Measurements from ENCODE around the gene COX10. TPM values are rescaled to one million over a fixed set of nuclear protein-coding genes. Genes with fewer than 3 reads are reported as not detected.
"Not testable (repeated sequence)": the region's sequence is repeated elsewhere in the genome, so short reads cannot be mapped to it uniquely, and the experiment has no call there.

Gene COX10
- total RNA-seq, 2 donors from 2014 or later: 20.8 to 46.1 TPM

DNA sequence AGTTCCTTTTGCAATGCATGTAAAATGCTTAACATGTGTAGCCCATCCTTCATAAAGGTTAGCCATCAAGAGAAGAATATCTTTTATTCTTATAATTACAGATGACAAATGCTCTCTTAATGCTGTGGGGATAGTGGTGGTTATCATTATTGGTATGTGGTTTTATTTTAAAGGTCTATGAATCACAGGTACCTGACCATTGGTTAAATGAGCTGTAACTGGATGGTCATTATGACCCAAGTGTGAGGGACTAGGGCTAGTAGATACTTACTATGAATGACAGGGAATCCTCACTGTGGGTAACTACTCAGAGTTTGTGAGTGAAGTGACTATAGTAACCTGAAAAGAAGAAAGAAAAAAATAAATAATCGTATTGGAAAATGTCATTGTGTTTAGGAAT, 88.5 kb downstream of the COX10 start:
- Histone ChIP-seq H3K36me3 (replicated peaks in 1 of 2; ENCODE audit: insufficient read depth in 1 of 2, low read depth in 2 of 2) (no peaks in the 10 kb centered on the region), H3K4me1 (no peaks in the 10 kb centered on the region), H3K4me3 (no peak overlapping the region), H3K27ac (no peak overlapping the region), H3K27me3 (no peaks in the 10 kb centered on the region), H3K9me3 (no peaks in the 10 kb centered on the region)
- ATAC-seq (no peak), DNase-seq (no peak)
- 86 to 100% methylated on average over 1 of the region's 1 CpG for WGBS, 2 donors
- TF ChIP-seq, protein P1, sequence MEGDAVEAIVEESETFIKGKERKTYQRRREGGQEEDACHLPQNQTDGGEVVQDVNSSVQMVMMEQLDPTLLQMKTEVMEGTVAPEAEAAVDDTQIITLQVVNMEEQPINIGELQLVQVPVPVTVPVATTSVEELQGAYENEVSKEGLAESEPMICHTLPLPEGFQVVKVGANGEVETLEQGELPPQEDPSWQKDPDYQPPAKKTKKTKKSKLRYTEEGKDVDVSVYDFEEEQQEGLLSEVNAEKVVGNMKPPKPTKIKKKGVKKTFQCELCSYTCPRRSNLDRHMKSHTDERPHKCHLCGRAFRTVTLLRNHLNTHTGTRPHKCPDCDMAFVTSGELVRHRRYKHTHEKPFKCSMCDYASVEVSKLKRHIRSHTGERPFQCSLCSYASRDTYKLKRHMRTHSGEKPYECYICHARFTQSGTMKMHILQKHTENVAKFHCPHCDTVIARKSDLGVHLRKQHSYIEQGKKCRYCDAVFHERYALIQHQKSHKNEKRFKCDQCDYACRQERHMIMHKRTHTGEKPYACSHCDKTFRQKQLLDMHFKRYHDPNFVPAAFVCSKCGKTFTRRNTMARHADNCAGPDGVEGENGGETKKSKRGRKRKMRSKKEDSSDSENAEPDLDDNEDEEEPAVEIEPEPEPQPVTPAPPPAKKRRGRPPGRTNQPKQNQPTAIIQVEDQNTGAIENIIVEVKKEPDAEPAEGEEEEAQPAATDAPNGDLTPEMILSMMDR (IDR thresholded peaks at IDR 0.05): no peak
- TF ChIP-seq POLR2A (IDR thresholded peaks at IDR 0.05): no peak
- intact Hi-C loops (cut with DNase I): no loop called here

DNA sequence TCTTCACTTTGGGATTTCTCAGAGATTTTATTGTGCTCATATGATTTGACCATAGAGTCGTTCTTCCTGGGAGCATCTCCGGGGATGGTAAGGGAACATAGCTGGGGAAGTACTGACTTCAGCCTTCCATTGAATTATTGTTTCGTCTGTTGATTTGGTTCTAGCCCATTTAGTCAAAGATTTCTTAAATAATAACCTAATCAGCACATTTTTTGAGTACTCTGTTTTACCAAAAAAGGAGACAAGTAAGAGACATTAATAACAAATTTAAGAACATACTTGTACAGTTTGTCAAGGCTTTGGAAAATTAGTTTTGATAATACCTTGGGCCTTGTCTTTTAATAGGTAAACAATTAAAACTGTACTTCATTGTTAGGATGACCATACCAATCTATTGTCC, 89.4 kb downstream of the COX10 start:
- TF ChIP-seq POLR2A (IDR thresholded peaks at IDR 0.05): no peak
- TF ChIP-seq, protein P1 (IDR thresholded peaks at IDR 0.05): no peak
- no peak for ATAC-seq

DNA sequence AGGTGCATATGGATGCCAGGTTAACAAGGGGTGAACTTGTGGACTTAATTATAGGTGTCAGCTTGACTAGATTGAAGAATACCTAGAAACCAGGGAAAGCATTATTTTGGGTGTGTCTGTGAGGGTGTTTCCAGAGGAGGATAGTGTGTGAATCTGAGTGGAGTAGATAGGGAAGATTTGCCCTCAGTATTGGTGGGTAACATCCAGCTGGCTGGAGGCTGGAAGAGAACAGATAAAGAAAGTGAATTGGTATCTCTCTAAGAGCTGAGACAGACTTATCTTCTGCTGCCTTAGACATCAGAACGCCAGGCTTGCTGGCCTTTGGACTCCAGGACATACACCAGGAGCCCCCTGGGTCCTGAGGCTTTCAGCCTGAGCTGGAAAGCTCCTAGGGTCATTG, 92.1 kb downstream of the COX10 start:
- no peak for TF ChIP-seq POLR2A (IDR thresholded peaks at IDR 0.05)
- TF ChIP-seq, protein P1 (IDR thresholded peaks at IDR 0.05): no peak
- no peak overlapping the region for H3K4me3 ChIP-seq
- ATAC-seq (no peak), DNase-seq (no peak)
- 53 to 64% methylated on average over 1 of the region's 1 CpG for WGBS, 2 donors
- no peaks in the 10 kb centered on the region for H3K27me3 ChIP-seq
- H3K4me1 ChIP-seq: no peaks in the 10 kb centered on the region
- intact Hi-C loops (cut with DNase I): no loop called here
- no peak overlapping the region for H3K27ac ChIP-seq
- no peaks in the 10 kb centered on the region for H3K36me3 ChIP-seq (replicated peaks in 1 of 2; ENCODE audit: insufficient read depth in 1 of 2, low read depth in 2 of 2)
- H3K9me3 ChIP-seq: no peaks in the 10 kb centered on the region

More for the DNA sequence above, 89.4 kb downstream of the COX10 start:
- H3K36me3 ChIP-seq (replicated peaks in 1 of 2; ENCODE audit: insufficient read depth in 1 of 2, low read depth in 2 of 2): no peaks in the 10 kb centered on the region
- H3K4me1 ChIP-seq: no peaks in the 10 kb centered on the region
- H3K27ac ChIP-seq: no peak overlapping the region
- WGBS, 2 donors: 76 to 94% methylated on average over 3 of the region's 3 CpGs
- intact Hi-C loops (cut with DNase I): no loop called here
- H3K9me3 ChIP-seq: no peaks in the 10 kb centered on the region
- DNase-seq: no peak
- no peak overlapping the region for H3K4me3 ChIP-seq
- no peaks in the 10 kb centered on the region for H3K27me3 ChIP-seq

DNA sequence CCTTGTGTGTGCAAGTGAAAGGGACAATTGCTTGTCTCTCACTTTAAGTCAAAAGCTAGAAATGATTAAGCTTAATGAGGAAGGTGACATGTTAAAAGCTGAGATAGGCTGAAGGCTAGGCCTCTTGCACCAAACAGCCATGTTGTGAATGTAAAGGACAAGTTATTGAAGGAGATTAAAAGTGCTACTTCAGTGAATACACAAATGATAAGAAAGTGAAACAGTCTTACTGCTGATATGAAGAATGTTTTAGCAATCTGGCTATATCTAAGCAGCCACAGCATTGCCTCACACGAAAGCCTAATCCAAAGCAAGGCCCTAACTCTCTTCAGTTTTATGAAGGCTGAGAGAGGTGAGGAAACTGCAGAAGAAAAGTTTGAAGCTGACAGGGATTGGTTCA, 96.3 kb downstream of the COX10 start:
- 80 to 90% methylated on average over 1 of the region's 1 CpG for WGBS, 2 donors
- no peak overlapping the region for H3K4me3 ChIP-seq
- DNase-seq (no peak), ATAC-seq (no peak)
- no peaks in the 10 kb centered on the region for H3K27me3 ChIP-seq
- H3K9me3 ChIP-seq: no peaks in the 10 kb centered on the region
- TF ChIP-seq, protein P1 (IDR thresholded peaks at IDR 0.05): no peak
- TF ChIP-seq POLR2A (IDR thresholded peaks at IDR 0.05): no peak
- no peak overlapping the region for H3K27ac ChIP-seq
- no peaks in the 10 kb centered on the region for H3K4me1 ChIP-seq
- intact Hi-C loops (cut with DNase I): no loop called here
- no peaks in the 10 kb centered on the region for H3K36me3 ChIP-seq (replicated peaks in 1 of 2; ENCODE audit: insufficient read depth in 1 of 2, low read depth in 2 of 2)

DNA sequence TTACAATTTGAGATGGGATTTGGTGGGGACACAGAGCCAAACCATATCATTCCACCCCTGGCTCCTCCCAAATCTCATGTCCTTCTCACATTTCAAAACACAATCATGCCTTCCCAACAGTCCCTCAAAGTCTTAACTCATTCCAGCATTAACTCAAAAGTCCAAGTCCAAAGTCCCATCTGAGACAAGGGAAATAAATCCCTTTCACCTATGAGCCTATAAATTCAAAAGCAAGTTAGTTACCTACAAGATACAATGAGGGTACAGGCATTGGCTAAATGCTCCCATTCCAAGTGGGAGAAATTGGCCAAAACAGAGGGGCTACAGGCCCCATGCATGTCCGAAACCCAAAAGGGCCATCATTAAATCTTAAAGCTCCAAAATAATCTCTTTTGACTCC, 98.5 kb downstream of the COX10 start:
- H3K27ac ChIP-seq; intact Hi-C loops (cut with DNase I); ATAC-seq; H3K4me1 ChIP-seq; H3K27me3 ChIP-seq; DNase-seq; H3K9me3 ChIP-seq; H3K4me3 ChIP-seq; H3K36me3 ChIP-seq (replicated peaks in 1 of 2; ENCODE audit: insufficient read depth in 1 of 2, low read depth in 2 of 2): not testable (repeated sequence)
- 100% methylated on average over 1 of the region's 1 CpG for whole genome bisulfite sequencing, 2 donors

Data from body of pancreas (tissue), 4 donors.